Loucy (cell line): ENCODE data around the gene MARCHF9.

Experiments
- H2AFZ ChIP-seq: fragments of 200-600 bp; sonication (generic); 2 replicates; pipeline ENCODE4 v1.6.0; 2016; ENCODE audit warnings: antibody characterized with exemption, mild to moderate bottlenecking, low read length, moderate library complexity
- H3F3A ChIP-seq: fragments of 200-600 bp; 2 replicates; pipeline ENCODE4 v1.6.0; 2016; ENCODE audit warnings: antibody characterized with exemption, low read depth, mild to moderate bottlenecking
- H3K27me3 ChIP-seq: fragments of 200-600 bp; sonication (generic); 2 replicates; pipeline ENCODE4 v1.6.1; 2014; ENCODE audit warnings: low read length, mild to moderate bottlenecking; ENCODE audit not compliant: insufficient read depth, poor library complexity, severe bottlenecking
- H3K36me3 ChIP-seq: fragments of 200-600 bp; sonication (generic); 2 replicates; pipeline ENCODE4 v1.6.1; 2016; ENCODE audit warnings: low read length; ENCODE audit not compliant: insufficient read depth
- H3K4me1 ChIP-seq: fragments of 200-600 bp; sonication (generic); 2 replicates; pipeline ENCODE4 v1.5.1; 2014; ENCODE audit warnings: low read length, mild to moderate bottlenecking; ENCODE audit not compliant: insufficient read depth, poor library complexity, severe bottlenecking
- H3K4me2 ChIP-seq: fragments of 200-600 bp; sonication (generic); 2 replicates; pipeline ENCODE4 v1.6.0; 2014; ENCODE audit warnings: antibody characterized with exemption, low read length, low read depth, mild to moderate bottlenecking; ENCODE audit not compliant: poor library complexity, severe bottlenecking
- H3K4me3 ChIP-seq: fragments of 200-600 bp; sonication (generic); 2 replicates; pipeline ENCODE4 v1.5.1; 2014; ENCODE audit warnings: low read length, mild to moderate bottlenecking, mixed read lengths; ENCODE audit not compliant: poor library complexity, severe bottlenecking
- H3K79me2 ChIP-seq: fragments of 200-600 bp; sonication (generic); 2 replicates; pipeline ENCODE4 v1.6.1; 2014; ENCODE audit warnings: low read length; ENCODE audit not compliant: insufficient read depth
- H3K9ac ChIP-seq: fragments of 200-600 bp; sonication (generic); 2 replicates; pipeline ENCODE4 v1.6.0; 2014; ENCODE audit warnings: mild to moderate bottlenecking, low read depth, low read length, moderate library complexity; ENCODE audit not compliant: poor library complexity, severe bottlenecking
- H3K9me2 ChIP-seq: fragments of 200-600 bp; sonication (generic); replicated peaks from 2 replicates; pipeline ENCODE4 v1.6.1; 2016; ENCODE audit warnings: low read depth, low read length, mixed read lengths
- H3K9me3 ChIP-seq: fragments of 200-600 bp; sonication (generic); 2 replicates; pipeline ENCODE4 v1.6.1; 2014; ENCODE audit warnings: mild to moderate bottlenecking, antibody characterized with exemption, low read length, low read depth; ENCODE audit not compliant: insufficient read depth
- H4K20me1 ChIP-seq: fragments of 200-600 bp; sonication (generic); 2 replicates; pipeline ENCODE4 v1.6.0; 2014; ENCODE audit warnings: antibody characterized with exemption, low read length, mild to moderate bottlenecking; ENCODE audit not compliant: insufficient read depth, poor library complexity, severe bottlenecking
- EZH2phosphoT487 ChIP-seq: fragments of 200-600 bp; IDR thresholded peaks from 2 replicates; pipeline ENCODE4 v1.6.1; 2018; ENCODE audit warnings: antibody characterized with exemption, mild to moderate bottlenecking, moderate library complexity, borderline replicate concordance
- TF ChIP-seq, protein P1 (sequence below): fragments of 200-600 bp; sonication (generic); conservative IDR thresholded peaks from 2 replicates; pipeline ENCODE4 v1.5.1; 2014; ENCODE audit warnings: mild to moderate bottlenecking, antibody characterized with exemption, low read length

Gene MARCHF9

GRCh38 chr12:57754411-57755193, at the start of gene MARCHF9:
Gene MARCHF9 (plus strand): TSS chr12:57755103. CDS start chr12:57755529, 426 bp downstream.
- Histone ChIP-seq H3K9me2 (no peaks in the 10 kb centered on the region), H4K20me1 (peaks cover 30% of the 10 kb centered on the region), H3K4me3 (peak within 1 kb of the TSS; percentile 78), H3K79me2 (peaks cover 38% of the 10 kb centered on the region), H3K27me3 (no peaks in the 10 kb centered on the region), H3K4me1 (peaks cover 41% of the 10 kb centered on the region), H3K36me3 (no peaks in the 10 kb centered on the region; the same call in 1 of the 2 replicates), H3F3A (peaks cover 7% of the 10 kb centered on the region), H3K9ac (peak within 1 kb of the TSS; percentile 73), H3K9me3 (no peaks in the 10 kb centered on the region), H2AFZ (peak within 1 kb of the TSS; percentile 89), H3K4me2 (peak within 1 kb of the TSS; percentile 91)
- TF ChIP-seq, protein P1, sequence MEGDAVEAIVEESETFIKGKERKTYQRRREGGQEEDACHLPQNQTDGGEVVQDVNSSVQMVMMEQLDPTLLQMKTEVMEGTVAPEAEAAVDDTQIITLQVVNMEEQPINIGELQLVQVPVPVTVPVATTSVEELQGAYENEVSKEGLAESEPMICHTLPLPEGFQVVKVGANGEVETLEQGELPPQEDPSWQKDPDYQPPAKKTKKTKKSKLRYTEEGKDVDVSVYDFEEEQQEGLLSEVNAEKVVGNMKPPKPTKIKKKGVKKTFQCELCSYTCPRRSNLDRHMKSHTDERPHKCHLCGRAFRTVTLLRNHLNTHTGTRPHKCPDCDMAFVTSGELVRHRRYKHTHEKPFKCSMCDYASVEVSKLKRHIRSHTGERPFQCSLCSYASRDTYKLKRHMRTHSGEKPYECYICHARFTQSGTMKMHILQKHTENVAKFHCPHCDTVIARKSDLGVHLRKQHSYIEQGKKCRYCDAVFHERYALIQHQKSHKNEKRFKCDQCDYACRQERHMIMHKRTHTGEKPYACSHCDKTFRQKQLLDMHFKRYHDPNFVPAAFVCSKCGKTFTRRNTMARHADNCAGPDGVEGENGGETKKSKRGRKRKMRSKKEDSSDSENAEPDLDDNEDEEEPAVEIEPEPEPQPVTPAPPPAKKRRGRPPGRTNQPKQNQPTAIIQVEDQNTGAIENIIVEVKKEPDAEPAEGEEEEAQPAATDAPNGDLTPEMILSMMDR = no peak
- TF ChIP-seq EZH2phosphoT487 = no peak

GRCh38 chr12:57707250-57707649, 47.7 kb upstream of the MARCHF9 start:
- TF ChIP-seq, protein P1 = no peak
- TF ChIP-seq EZH2phosphoT487 = no peak
- H3K4me3 ChIP-seq = no peak overlapping the region
- no peak overlapping the region for H3K4me2 ChIP-seq
- H3K9me2 ChIP-seq = no peaks in the 10 kb centered on the region
- H3K79me2 ChIP-seq = no peaks in the 10 kb centered on the region
- no peak overlapping the region for H3K9ac ChIP-seq
- no peaks in the 10 kb centered on the region for H4K20me1 ChIP-seq
- H2AFZ ChIP-seq = no peak overlapping the region
- no peaks in the 10 kb centered on the region for H3F3A ChIP-seq
- H3K36me3 ChIP-seq = 0 out of 2 replicates have a peak, but pooled peaks cover 3% of the 10 kb centered on the region
- no peaks in the 10 kb centered on the region for H3K27me3 ChIP-seq
- H3K4me1 ChIP-seq = no peaks in the 10 kb centered on the region
- no peaks in the 10 kb centered on the region for H3K9me3 ChIP-seq

GRCh38 chr12:57708296-57708695, 46.6 kb upstream of the MARCHF9 start:
- Histone ChIP-seq H3K4me3 (no peak overlapping the region), H3K4me1 (no peaks in the 10 kb centered on the region), H3K9ac (no peak overlapping the region), H4K20me1 (no peaks in the 10 kb centered on the region), H3K27me3 (no peaks in the 10 kb centered on the region), H3F3A (no peaks in the 10 kb centered on the region), H3K36me3 (0 out of 2 replicates have a peak, but pooled peaks cover 3% of the 10 kb centered on the region), H2AFZ (no peak overlapping the region), H3K9me3 (no peaks in the 10 kb centered on the region), H3K4me2 (no peak overlapping the region), H3K79me2 (no peaks in the 10 kb centered on the region), H3K9me2 (no peaks in the 10 kb centered on the region)
- TF ChIP-seq, protein P1 = no peak
- TF ChIP-seq EZH2phosphoT487 = no peak
